GM21390 (cell line): ENCODE results near the gene MANSC1.
"Not testable (repeated sequence)": the region's sequence is repeated elsewhere in the genome, so short reads cannot be mapped to it uniquely, and the experiment has no call there.

ENCODE experiments used
- ATAC-seq: cut with Tn5 transposase; IDR thresholded peaks from one replicate; pipeline ENCODE4 v1.9.1; 2021; ENCODE audit not compliant: unreplicated experiment

The MANSC1 gene

GRCh38 chr12:12365931-12366431 is 15.9 kb upstream of the MANSC1 start:
- no peak for ATAC-seq

DNA sequence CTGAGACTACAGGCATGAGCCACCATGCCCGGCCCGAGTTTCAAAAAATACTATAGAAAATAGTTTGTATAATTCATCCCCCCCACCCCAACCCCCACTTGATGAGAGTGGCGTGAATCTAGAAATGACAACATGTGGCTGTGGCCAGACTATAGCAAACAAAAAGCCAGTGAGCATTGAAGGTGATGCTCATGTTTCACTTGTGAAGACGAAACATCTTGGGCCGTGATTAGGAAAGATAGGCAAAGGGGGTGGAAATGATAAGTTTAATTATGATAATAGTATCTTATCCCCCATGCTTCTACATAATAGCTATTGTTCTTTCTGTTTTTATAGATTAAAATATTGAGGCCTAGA is 15.4 kb upstream of the MANSC1 start:
- no peak for ATAC-seq

GRCh38 chr12:12364787-12365445 is 14.9 kb upstream of the MANSC1 start:
- ATAC-seq = no peak

GRCh38 chr12:12358528-12358927 is 8.5 kb upstream of the MANSC1 start:
- ATAC-seq = no peak

DNA sequence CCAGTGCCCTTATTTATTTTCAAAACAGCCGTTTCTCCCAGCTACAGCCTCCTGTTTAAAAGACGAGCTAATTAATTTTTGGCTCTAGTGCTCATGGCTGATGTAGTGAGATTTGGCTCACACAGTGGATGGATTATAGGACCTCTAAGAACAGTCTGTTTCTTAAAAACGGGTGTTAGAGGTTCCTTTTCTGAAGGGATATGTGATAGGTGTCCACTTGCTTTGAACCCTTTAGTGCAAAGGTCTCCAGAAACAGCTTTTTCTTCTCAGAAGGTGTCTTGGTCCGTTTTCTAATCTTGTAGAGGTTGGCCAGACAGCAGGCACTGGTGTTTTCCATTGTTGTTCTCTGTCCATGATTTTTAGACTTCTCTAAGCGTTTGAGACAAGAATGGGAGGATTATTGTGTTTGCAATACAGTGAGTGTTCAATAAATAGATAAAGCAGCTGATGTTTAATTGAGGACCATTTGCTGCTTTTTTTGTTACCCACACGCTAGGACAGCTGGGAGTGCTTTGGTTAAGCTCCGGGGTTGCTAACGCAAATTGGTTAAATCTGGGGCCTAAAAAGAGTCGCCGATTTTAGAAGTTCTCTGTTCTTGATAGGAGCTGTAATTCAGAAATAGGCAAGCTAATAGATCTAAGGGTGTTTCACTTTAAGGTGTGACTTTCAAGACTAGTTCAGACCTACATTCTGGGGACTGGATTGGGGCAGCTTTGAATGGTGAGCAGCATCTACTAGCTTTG is 7.8 kb upstream of the MANSC1 start:
- ATAC-seq = peak; percentile 31

DNA sequence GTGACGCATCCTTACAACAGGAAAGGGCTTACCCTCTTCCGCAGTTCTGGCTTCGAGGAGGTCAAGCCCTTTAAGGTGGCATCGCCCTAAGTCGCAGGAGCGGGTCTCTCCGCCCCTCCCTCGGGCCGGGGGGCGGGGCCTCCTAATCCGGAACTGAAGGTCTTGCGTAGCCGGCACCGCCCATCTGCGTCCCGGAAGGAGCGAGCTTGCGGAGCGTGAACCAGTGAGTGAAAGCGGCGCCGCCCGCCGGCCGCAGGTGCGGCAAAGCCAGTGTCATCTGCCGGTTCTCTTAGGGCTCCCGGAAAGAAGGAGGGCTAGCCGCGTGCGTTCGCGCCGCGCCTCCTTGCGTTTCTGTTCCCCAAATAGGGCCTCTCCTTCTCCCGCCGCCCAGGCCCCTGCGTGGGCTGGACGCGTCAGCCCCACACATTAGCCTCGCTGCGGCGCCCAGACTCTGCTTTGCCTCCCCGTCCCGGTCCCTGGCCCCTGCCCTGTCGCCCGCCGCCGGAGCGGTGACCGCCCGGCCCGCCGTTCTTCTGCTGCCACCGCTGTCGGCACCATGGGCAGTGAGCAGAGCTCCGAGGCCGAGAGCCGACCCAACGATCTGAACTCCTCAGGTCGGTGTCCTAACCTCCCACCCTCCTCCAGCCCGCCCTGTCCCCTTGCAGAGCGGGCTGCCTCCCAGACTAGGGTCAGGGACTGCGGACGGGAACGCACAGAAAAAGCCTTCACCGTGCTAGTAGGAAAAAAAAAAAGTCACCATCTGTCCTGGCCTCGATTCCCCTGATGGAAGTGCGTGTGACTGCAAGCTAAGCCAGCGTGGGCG is 7.1 kb upstream of the MANSC1 start, which contains the start of gene BORCS5:
Gene BORCS5 (plus strand): TSS at position 183 of the 823 bp plus-strand sequence. CDS start 374 bp downstream, at position 557.
- peak; percentile 86 for ATAC-seq

GRCh38 chr12:12356467-12356895 is 6.4 kb upstream of the MANSC1 start:
- no peak for ATAC-seq

DNA sequence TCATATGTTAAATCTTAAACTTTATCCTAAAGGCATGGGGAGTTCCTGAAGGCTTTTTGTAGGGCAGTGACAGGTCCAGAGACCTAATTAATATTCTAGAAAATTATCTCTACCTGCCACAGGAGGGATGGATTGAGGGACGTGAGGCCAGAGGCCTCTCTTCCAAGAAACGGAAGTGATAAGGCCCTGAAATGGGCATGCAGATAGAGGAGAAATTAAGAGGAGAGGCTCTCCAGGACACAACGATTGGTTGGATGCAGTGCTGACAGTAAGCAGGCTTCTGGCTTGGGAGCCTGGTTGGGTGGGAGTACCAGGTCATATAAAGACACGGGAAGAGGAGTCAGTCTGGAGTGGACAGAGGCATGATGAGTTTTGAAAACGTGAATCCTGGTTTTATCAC is 3.8 kb upstream of the MANSC1 start:
- ATAC-seq = no peak

DNA sequence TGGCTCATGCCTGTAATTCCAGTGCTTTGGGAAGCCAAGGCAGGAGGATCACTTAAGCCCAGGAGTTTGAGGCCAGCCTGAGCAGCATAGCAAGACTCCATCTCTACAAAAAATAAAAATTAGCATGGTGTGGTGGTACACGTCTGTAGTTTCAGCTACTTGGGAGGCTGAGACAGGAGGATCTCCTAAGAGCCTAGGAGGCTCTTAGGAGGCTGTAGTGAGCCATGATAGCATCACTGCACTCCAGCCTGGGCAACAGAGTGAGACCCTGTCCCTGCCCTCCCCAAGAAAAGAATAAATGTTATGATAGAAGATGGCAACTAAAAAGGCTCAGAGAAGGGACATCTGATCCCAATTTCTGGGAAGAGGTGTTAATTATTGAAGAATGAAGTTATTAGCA is 3.2 kb upstream of the MANSC1 start:
- no peak for ATAC-seq

DNA sequence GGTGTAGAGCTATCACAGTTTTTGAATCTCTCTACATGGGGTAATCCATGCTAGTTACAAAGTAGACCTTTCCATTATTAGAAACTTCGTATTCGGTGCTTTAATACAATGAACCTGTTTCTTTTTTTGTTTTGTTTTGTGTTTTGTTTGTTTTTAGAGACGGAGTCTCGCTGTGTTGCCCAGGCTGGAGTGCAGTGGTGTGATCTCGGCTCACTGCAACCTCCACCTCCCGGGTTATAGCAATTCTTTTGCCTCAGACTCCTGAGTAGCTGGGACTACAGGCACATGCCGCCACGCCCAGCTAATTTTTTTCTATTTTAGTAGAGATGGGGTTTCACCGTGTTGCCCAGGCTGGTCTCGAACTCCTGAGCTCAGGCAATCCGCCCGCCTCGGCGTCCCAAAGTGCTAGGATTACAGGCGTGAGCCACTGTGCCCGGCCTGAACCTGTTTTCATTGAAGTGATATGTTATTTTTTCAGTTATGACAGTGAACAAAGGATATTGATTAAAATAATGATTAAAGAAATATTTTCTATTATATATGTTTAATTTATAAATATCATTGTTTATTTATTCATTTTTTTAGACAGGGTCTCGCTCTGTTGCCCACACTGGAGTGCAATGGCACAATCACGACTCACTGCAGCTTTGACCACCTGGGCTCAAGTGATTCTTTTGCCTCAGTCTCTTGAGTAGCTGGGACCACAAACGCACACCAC is 1.6 kb upstream of the MANSC1 start:
- not testable (repeated sequence) for ATAC-seq

DNA sequence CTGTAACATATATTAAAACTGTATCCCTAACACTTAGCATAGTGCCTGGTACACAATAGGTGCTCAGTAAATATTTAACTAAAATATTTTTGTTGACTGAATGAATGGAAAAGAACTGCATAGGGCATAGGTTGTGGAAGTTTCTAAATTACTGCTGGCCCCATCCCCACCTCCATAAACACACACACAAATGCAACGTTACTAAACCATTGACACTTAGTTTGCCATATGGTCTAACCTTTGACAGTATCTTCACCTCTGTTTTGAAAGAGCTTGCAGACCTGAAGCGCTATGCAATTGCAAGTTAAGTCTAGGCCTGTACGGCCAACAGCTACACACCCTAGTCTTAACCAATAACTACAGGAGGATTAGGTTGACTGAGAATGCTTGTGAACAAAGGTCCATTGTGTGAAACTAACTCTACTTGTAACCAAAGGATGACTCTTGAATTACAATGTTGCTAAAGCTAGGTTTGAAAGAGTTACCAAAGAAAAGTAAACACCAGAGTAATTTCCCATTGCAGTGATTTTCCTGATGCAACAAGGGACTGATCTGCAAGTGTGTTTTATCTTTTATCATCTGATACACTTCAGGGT is 924 bp upstream of the MANSC1 start:
- no peak for ATAC-seq

- no peak for ATAC-seq
Observed at GRCh38 chr12:12338527-12339168, 11.4 kb downstream of the MANSC1 start.

- ATAC-seq = no peak
Observed at GRCh38 chr12:12336511-12336910, 13.5 kb downstream of the MANSC1 start.

GRCh38 chr12:12336049-12336411 is 14.0 kb downstream of the MANSC1 start:
- ATAC-seq = peak; percentile 63

DNA sequence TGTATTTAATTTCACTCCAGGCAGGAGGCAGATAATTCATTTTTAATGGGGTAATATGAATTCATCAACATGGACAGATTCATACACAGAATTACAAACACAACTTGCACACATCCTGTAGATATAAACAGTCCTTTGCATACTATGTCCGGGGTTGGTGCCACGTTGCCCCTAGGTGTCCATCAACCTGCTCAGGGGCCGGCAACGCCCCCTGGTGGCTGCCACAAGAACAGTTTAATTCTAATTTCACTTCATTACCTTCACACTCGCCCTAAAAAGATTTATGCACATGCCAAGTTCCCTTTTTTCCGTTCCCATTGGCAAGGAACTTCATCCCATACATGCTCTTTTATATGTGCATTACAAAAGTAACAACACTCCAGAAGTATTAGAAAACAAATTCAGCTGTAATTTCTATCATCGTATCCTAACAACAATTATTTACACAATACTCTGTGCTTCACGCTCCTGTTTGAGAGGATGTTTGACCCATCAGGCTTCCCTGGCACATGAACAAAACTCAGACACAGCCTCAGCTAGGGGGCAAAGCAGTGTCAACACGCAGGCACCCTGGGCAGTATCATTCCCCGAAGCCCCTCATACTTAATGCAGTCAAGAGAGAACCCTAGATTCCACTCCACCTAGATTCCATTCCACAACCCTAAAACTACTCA is 15.5 kb downstream of the MANSC1 start:
- ATAC-seq = peak; percentile 61

- ATAC-seq = no peak
Observed at GRCh38 chr12:12333407-12334366, 16.4 kb downstream of the MANSC1 start.

DNA sequence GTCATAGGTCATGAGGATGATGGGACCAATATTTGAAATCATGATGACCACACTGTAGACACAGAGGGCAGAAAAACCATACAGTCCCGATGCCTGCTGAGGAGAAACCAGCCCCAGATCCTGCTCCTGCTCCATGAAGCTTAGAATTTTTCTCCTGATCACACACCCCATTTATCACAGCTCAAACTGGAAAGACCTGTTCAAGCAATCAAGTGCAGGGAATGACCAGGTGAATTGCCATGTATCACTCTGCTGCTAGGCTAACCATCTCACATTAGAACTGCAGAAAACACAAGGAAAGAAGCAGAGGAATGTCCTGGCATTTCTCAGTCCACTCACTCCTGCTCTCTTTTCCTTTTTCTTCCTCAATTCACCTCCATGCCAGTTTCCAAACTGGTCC is 18.1 kb downstream of the MANSC1 start:
- ATAC-seq = no peak

- ATAC-seq = no peak
Observed at GRCh38 chr12:12331244-12331771, 18.7 kb downstream of the MANSC1 start.
